Gastrocnemius medialis (tissue), 4 donors: Measurements from ENCODE around the gene CPPED1. TPM values are rescaled to one million over a fixed set of nuclear protein-coding genes. Genes with fewer than 3 reads are reported as not detected.
"Not testable (repeated sequence)": the region's sequence is repeated elsewhere in the genome, so short reads cannot be mapped to it uniquely, and the experiment has no call there.

Source experiments
- ATAC-seq, 2 donors: fragments of 150-250 bp; one replicate each; pipeline ENCODE4 v1.9.1; 2016
- DNase-seq, 2 donors: peaks; one replicate each; pipeline ENCODE4 v3.0.0-alpha.2; 2019
- H3K27ac ChIP-seq, 4 donors: fragments of 200-600 bp; sonication (generic); 1 replicate in 1 of 4; 2 replicates in 3 of 4; pipeline ENCODE4 v1.5.1; 2016 to 2018; ENCODE audit warnings: mild to moderate bottlenecking in 2 of 4, moderate library complexity in 1 of 4
- H3K27me3 ChIP-seq, 3 donors: fragments of 200-600 bp; sonication (generic) in 2 of 3; 1 replicate in 1 of 3; 2 replicates in 2 of 3; pipeline versions ENCODE4 v1.5.1 to v1.6.0; 2016 to 2019; ENCODE audit warnings: mild to moderate bottlenecking in 1 of 3, moderate library complexity in 1 of 3
- H3K36me3 ChIP-seq, 2 donors: fragments of 200-600 bp; sonication (generic) in 1 of 2; one replicate each; pipeline ENCODE4 v1.5.1; 2017 to 2018
- H3K4me1 ChIP-seq, 2 donors: fragments of 200-600 bp; sonication (generic) in 1 of 2; one replicate each; pipeline ENCODE4 v1.5.1; 2016 to 2017; ENCODE audit warnings: mild to moderate bottlenecking in 2 of 2
- H3K4me3 ChIP-seq, 4 donors: fragments of 200-600 bp; sonication (generic) in 3 of 4; 1 replicate in 1 of 4; 2 replicates in 3 of 4; pipeline ENCODE4 v1.5.1; 2016 to 2019; ENCODE audit warnings: mild to moderate bottlenecking in 2 of 4
- H3K9me3 ChIP-seq, 3 donors: fragments of 200-600 bp; sonication (generic) in 2 of 3; 1 replicate in 1 of 3; 2 replicates in 2 of 3; pipeline ENCODE4 v1.5.1; 2016 to 2019
- CTCF ChIP-seq, 5 experiments: fragments of 450-650 bp in 3 of 5; fragments of 200-600 bp in 2 of 5; sonication (generic) in 2 of 5; IDR thresholded peaks in 4 of 5; conservative IDR thresholded peaks in 1 of 5; 1 replicate in 4 of 5; 2 replicates in 1 of 5; pipeline ENCODE4 v1.5.1; 2016 to 2019; ENCODE audit warnings: antibody characterized with exemption in 5 of 5, mild to moderate bottlenecking in 3 of 5, moderate library complexity in 3 of 5
- POLR2A ChIP-seq, 2 donors: fragments of 450-650 bp; IDR thresholded peaks; one replicate each; pipeline ENCODE4 v1.6.1; 2017; ENCODE audit warnings: antibody characterized with exemption in 2 of 2, mild to moderate bottlenecking in 2 of 2, moderate library complexity in 2 of 2
- in situ Hi-C, 4 donors: fragments of 200-750 bp; cut with MboI; loops; one replicate each; pipeline versions ENCODE4 v1.15.0 to v1.8.0; 2017; ENCODE audit warnings: low sequenced_read_pairs in 4 of 4
- intact Hi-C: fragments of 100-400 bp; cut with DNase I; formaldehyde crosslinking; loops from one replicate; pipeline ENCODE4 v1.15.1; 2023; ENCODE audit warnings: low total_unique reads
- total RNA-seq, 4 donors: library from RNA; depleted of rRNA; stranded (reverse); fragments of >200 nt; gene quantifications; one replicate each; pipeline versions ENCODE4 v1.1.0 to v1.2.3, GENCODE V29; 2016

CPPED1 gene
- total RNA-seq, 4 donors from 2014 or later = 2.8 to 8.7 (median 6.6) TPM

GRCh38 chr16:12802048-12802447 lies 1.6 kb downstream of the CPPED1 start:
- H3K9me3 ChIP-seq = no peaks in the 10 kb centered on the region
- in situ Hi-C loops = loop anchor here in 2 of 4 donors (25.0 kb wide), 3 partner anchors 340 to 840 kb away; partner anchors contain the start of gene TNFRSF17 (in 1 of the 2)
- TF ChIP-seq POLR2A (IDR thresholded peaks at IDR 0.05) (no peak), CTCF (IDR thresholded peaks at IDR 0.05 in 4 of 5, conservative IDR thresholded peaks at IDR 0.05 in 1 of 5) (no peak)
- intact Hi-C loops = no loop called here
- no peak overlapping the region for H3K27ac ChIP-seq
- ATAC-seq = no peak
- DNase-seq = no peak
- H3K36me3 ChIP-seq = no peaks in the 10 kb centered on the region
- no peak overlapping the region for H3K4me3 ChIP-seq
- peaks cover 4 to 12% of the 10 kb centered on the region in 2 donors for H3K4me1 ChIP-seq
- H3K27me3 ChIP-seq = no peaks in the 10 kb centered on the region

GRCh38 chr16:12801511-12802042 lies 2.1 kb downstream of the CPPED1 start:
- DNase-seq (peak in 1 of 2 donors; percentile 3), ATAC-seq (no peak)
- Histone ChIP-seq H3K27ac (no peak overlapping the region), H3K4me1 (peaks cover 4 to 12% of the 10 kb centered on the region in 2 donors), H3K36me3 (no peaks in the 10 kb centered on the region), H3K4me3 (no peak overlapping the region), H3K9me3 (no peaks in the 10 kb centered on the region), H3K27me3 (no peaks in the 10 kb centered on the region)
- intact Hi-C loops = no loop called here
- TF ChIP-seq POLR2A (IDR thresholded peaks at IDR 0.05) = no peak
- no peak for TF ChIP-seq CTCF (IDR thresholded peaks at IDR 0.05 in 4 of 5, conservative IDR thresholded peaks at IDR 0.05 in 1 of 5)
- in situ Hi-C loops = loop anchor here in 2 of 4 donors (25.0 kb wide), 3 partner anchors 339 to 839 kb away; partner anchors contain the start of gene TNFRSF17 (in 1 of the 2)

- H3K27ac ChIP-seq = no peak overlapping the region
- in situ Hi-C loops (loop anchor here in 2 of 4 donors (25.0 kb wide), 3 partner anchors 339 to 839 kb away; partner anchors contain the start of gene TNFRSF17 (in 1 of the 2)), intact Hi-C loops (no loop called here)
- H3K4me3 ChIP-seq = no peak overlapping the region
- DNase-seq = no peak
- no peaks in the 10 kb centered on the region for H3K27me3 ChIP-seq
- H3K9me3 ChIP-seq = no peaks in the 10 kb centered on the region
- H3K36me3 ChIP-seq = no peaks in the 10 kb centered on the region
- H3K4me1 ChIP-seq = peaks cover 4 to 12% of the 10 kb centered on the region in 2 donors
- ATAC-seq = no peak
- TF ChIP-seq POLR2A (IDR thresholded peaks at IDR 0.05) (no peak), CTCF (IDR thresholded peaks at IDR 0.05 in 4 of 5, conservative IDR thresholded peaks at IDR 0.05 in 1 of 5) (no peak)
These were observed 2.9 kb downstream of the CPPED1 start for GRCh38 chr16:12800817-12801216.

GRCh38 chr16:12799996-12800395 lies 3.7 kb downstream of the CPPED1 start:
- in situ Hi-C loops = loop anchor here in 2 of 4 donors (25.0 kb wide), 3 partner anchors 338 to 838 kb away; partner anchors contain the start of gene TNFRSF17 (in 1 of the 2)

GRCh38 chr16:12798846-12799245 lies 4.8 kb downstream of the CPPED1 start:
- TF ChIP-seq POLR2A (IDR thresholded peaks at IDR 0.05) = no peak
- no peak for TF ChIP-seq CTCF (IDR thresholded peaks at IDR 0.05 in 4 of 5, conservative IDR thresholded peaks at IDR 0.05 in 1 of 5)
- Histone ChIP-seq H3K36me3 (no peaks in the 10 kb centered on the region), H3K27ac (no peak overlapping the region), H3K4me3 (no peak overlapping the region), H3K27me3 (no peaks in the 10 kb centered on the region), H3K4me1 (peaks cover 0 to 12% of the 10 kb centered on the region in 2 donors), H3K9me3 (no peaks in the 10 kb centered on the region)
- no peak for ATAC-seq
- intact Hi-C loops (no loop called here), in situ Hi-C loops (no loop called here)
- no peak for DNase-seq

More at GRCh38 chr16:12799996-12800395, 3.7 kb downstream of the CPPED1 start:
- H3K27ac ChIP-seq, intact Hi-C loops, DNase-seq, H3K27me3 ChIP-seq, H3K4me3 ChIP-seq, H3K9me3 ChIP-seq, H3K36me3 ChIP-seq, ATAC-seq: not testable (repeated sequence)
- peaks cover 4 to 12% of the 10 kb centered on the region in 2 donors for H3K4me1 ChIP-seq
